ENCODE data around the gene RPS6KA2.

Gene RPS6KA2

GRCh38 chr6:166569206-166569605 is 57.8 kb downstream of the RPS6KA2 start:
- peaks cover 8% of the 10 kb centered on the region; the same call in 1 of the 2 replicates for H3K36me3 ChIP-seq (ENCODE audit: insufficient read depth, low read length)
- no peak overlapping the region for H2AFZ ChIP-seq (ENCODE audit: low read length, unreplicated experiment)
- no peak overlapping the region for H3K27ac ChIP-seq (ENCODE audit: low read depth, low read length)
- H3K4me3 ChIP-seq (ENCODE audit: low read depth, low read length), result no peak overlapping the region
- H3K79me2 ChIP-seq (ENCODE audit: control insufficient read depth, insufficient read depth, low read length, unreplicated experiment), result peaks cover 80% of the 10 kb centered on the region
- H3K4me1 ChIP-seq (ENCODE audit: control insufficient read depth, insufficient read depth, low read length, unreplicated experiment), result peaks cover 46% of the 10 kb centered on the region
- H3K27me3 ChIP-seq (ENCODE audit: insufficient read depth, low read length), result no peaks in the 10 kb centered on the region

- Histone ChIP-seq H3K4me1 (ENCODE audit: control insufficient read depth, insufficient read depth, low read length, unreplicated experiment) (peaks cover 41% of the 10 kb centered on the region), H3K36me3 (ENCODE audit: insufficient read depth, low read length) (peaks cover 8% of the 10 kb centered on the region; the same call in 1 of the 2 replicates), H3K79me2 (ENCODE audit: control insufficient read depth, insufficient read depth, low read length, unreplicated experiment) (peaks cover 75% of the 10 kb centered on the region), H3K27ac (ENCODE audit: low read depth, low read length) (peak overlapping the region; percentile 90), H3K27me3 (ENCODE audit: insufficient read depth, low read length) (no peaks in the 10 kb centered on the region), H3K4me3 (ENCODE audit: low read depth, low read length) (no peak overlapping the region), H2AFZ (ENCODE audit: low read length, unreplicated experiment) (no peak overlapping the region)
Observed at GRCh38 chr6:166567813-166568212, 59.2 kb downstream of the RPS6KA2 start.

GRCh38 chr6:166567107-166567506 is 59.9 kb downstream of the RPS6KA2 start:
- Histone ChIP-seq H3K27me3 (ENCODE audit: insufficient read depth, low read length) (no peaks in the 10 kb centered on the region), H3K36me3 (ENCODE audit: insufficient read depth, low read length) (peaks cover 8% of the 10 kb centered on the region; the same call in 1 of the 2 replicates), H3K4me3 (ENCODE audit: low read depth, low read length) (no peak overlapping the region), H3K27ac (ENCODE audit: low read depth, low read length) (peak overlapping the region; percentile 90), H2AFZ (ENCODE audit: low read length, unreplicated experiment) (no peak overlapping the region), H3K4me1 (ENCODE audit: control insufficient read depth, insufficient read depth, low read length, unreplicated experiment) (peaks cover 34% of the 10 kb centered on the region), H3K79me2 (ENCODE audit: control insufficient read depth, insufficient read depth, low read length, unreplicated experiment) (peaks cover 72% of the 10 kb centered on the region)

GRCh38 chr6:166566026-166567011 is 60.7 kb downstream of the RPS6KA2 start:
- Histone ChIP-seq H2AFZ (ENCODE audit: low read length, unreplicated experiment) (no peak overlapping the region), H3K27me3 (ENCODE audit: insufficient read depth, low read length) (no peaks in the 10 kb centered on the region), H3K79me2 (ENCODE audit: control insufficient read depth, insufficient read depth, low read length, unreplicated experiment) (peaks cover 74% of the 10 kb centered on the region), H3K4me3 (ENCODE audit: low read depth, low read length) (no peak overlapping the region), H3K27ac (ENCODE audit: low read depth, low read length) (peak overlapping the region; percentile 90), H3K36me3 (ENCODE audit: insufficient read depth, low read length) (peaks cover 8% of the 10 kb centered on the region; the same call in 1 of the 2 replicates), H3K4me1 (ENCODE audit: control insufficient read depth, insufficient read depth, low read length, unreplicated experiment) (peaks cover 26% of the 10 kb centered on the region)

GRCh38 chr6:166565084-166565967 is 61.7 kb downstream of the RPS6KA2 start:
- H3K27me3 ChIP-seq (ENCODE audit: insufficient read depth, low read length), result no peaks in the 10 kb centered on the region

GRCh38 chr6:166563805-166564204 is 63.2 kb downstream of the RPS6KA2 start:
- H3K4me1 ChIP-seq (ENCODE audit: control insufficient read depth, insufficient read depth, low read length, unreplicated experiment), result peaks cover 38% of the 10 kb centered on the region
- H3K36me3 ChIP-seq (ENCODE audit: insufficient read depth, low read length), result peaks cover 8% of the 10 kb centered on the region; the same call in 1 of the 2 replicates
- H3K4me3 ChIP-seq (ENCODE audit: low read depth, low read length), result no peak overlapping the region
- no peaks in the 10 kb centered on the region for H3K27me3 ChIP-seq (ENCODE audit: insufficient read depth, low read length)
- no peak overlapping the region for H3K27ac ChIP-seq (ENCODE audit: low read depth, low read length)
- H3K79me2 ChIP-seq (ENCODE audit: control insufficient read depth, insufficient read depth, low read length, unreplicated experiment), result peaks cover 62% of the 10 kb centered on the region
- H2AFZ ChIP-seq (ENCODE audit: low read length, unreplicated experiment), result no peak overlapping the region

More at GRCh38 chr6:166565084-166565967, 61.7 kb downstream of the RPS6KA2 start:
- Histone ChIP-seq H3K36me3 (ENCODE audit: insufficient read depth, low read length) (peaks cover 8% of the 10 kb centered on the region; the same call in 1 of the 2 replicates), H3K4me3 (ENCODE audit: low read depth, low read length) (no peak overlapping the region), H3K79me2 (ENCODE audit: control insufficient read depth, insufficient read depth, low read length, unreplicated experiment) (peaks cover 70% of the 10 kb centered on the region), H2AFZ (ENCODE audit: low read length, unreplicated experiment) (no peak overlapping the region), H3K4me1 (ENCODE audit: control insufficient read depth, insufficient read depth, low read length, unreplicated experiment) (peaks cover 24% of the 10 kb centered on the region), H3K27ac (ENCODE audit: low read depth, low read length) (peak overlapping the region; percentile 90; the same call in 1 of the 2 replicates)

- Histone ChIP-seq H3K27ac (ENCODE audit: low read depth, low read length) (no peak overlapping the region), H3K36me3 (ENCODE audit: insufficient read depth, low read length) (peaks cover 8% of the 10 kb centered on the region; the same call in 1 of the 2 replicates), H3K4me1 (ENCODE audit: control insufficient read depth, insufficient read depth, low read length, unreplicated experiment) (peaks cover 44% of the 10 kb centered on the region), H2AFZ (ENCODE audit: low read length, unreplicated experiment) (no peak overlapping the region), H3K4me3 (ENCODE audit: low read depth, low read length) (no peak overlapping the region), H3K79me2 (ENCODE audit: control insufficient read depth, insufficient read depth, low read length, unreplicated experiment) (peaks cover 65% of the 10 kb centered on the region), H3K27me3 (ENCODE audit: insufficient read depth, low read length) (no peaks in the 10 kb centered on the region)
Observed at GRCh38 chr6:166563200-166563599, 63.9 kb downstream of the RPS6KA2 start.

GRCh38 chr6:166562726-166563125 is 64.3 kb downstream of the RPS6KA2 start:
- H3K27me3 ChIP-seq (ENCODE audit: insufficient read depth, low read length), result no peaks in the 10 kb centered on the region
- H3K27ac ChIP-seq (ENCODE audit: low read depth, low read length), result no peak overlapping the region
- H3K36me3 ChIP-seq (ENCODE audit: insufficient read depth, low read length), result peaks cover 8% of the 10 kb centered on the region; the same call in 1 of the 2 replicates
- no peak overlapping the region for H3K4me3 ChIP-seq (ENCODE audit: low read depth, low read length)
- peaks cover 63% of the 10 kb centered on the region for H3K79me2 ChIP-seq (ENCODE audit: control insufficient read depth, insufficient read depth, low read length, unreplicated experiment)
- H3K4me1 ChIP-seq (ENCODE audit: control insufficient read depth, insufficient read depth, low read length, unreplicated experiment), result peaks cover 44% of the 10 kb centered on the region
- no peak overlapping the region for H2AFZ ChIP-seq (ENCODE audit: low read length, unreplicated experiment)

- Histone ChIP-seq H3K79me2 (ENCODE audit: control insufficient read depth, insufficient read depth, low read length, unreplicated experiment) (peaks cover 61% of the 10 kb centered on the region), H3K4me3 (ENCODE audit: low read depth, low read length) (no peak overlapping the region), H3K27ac (ENCODE audit: low read depth, low read length) (no peak overlapping the region), H2AFZ (ENCODE audit: low read length, unreplicated experiment) (no peak overlapping the region), H3K4me1 (ENCODE audit: control insufficient read depth, insufficient read depth, low read length, unreplicated experiment) (peaks cover 45% of the 10 kb centered on the region), H3K36me3 (ENCODE audit: insufficient read depth, low read length) (peaks cover 8% of the 10 kb centered on the region; the same call in 1 of the 2 replicates), H3K27me3 (ENCODE audit: insufficient read depth, low read length) (no peaks in the 10 kb centered on the region)
Observed at GRCh38 chr6:166561771-166562359, 65.2 kb downstream of the RPS6KA2 start.

GRCh38 chr6:166560222-166560621 is 66.8 kb downstream of the RPS6KA2 start:
- H3K36me3 ChIP-seq (ENCODE audit: insufficient read depth, low read length), result peaks cover 8% of the 10 kb centered on the region; the same call in 1 of the 2 replicates
- H3K27me3 ChIP-seq (ENCODE audit: insufficient read depth, low read length), result no peaks in the 10 kb centered on the region
- H3K27ac ChIP-seq (ENCODE audit: low read depth, low read length), result peak overlapping the region; percentile 92
- peaks cover 49% of the 10 kb centered on the region for H3K4me1 ChIP-seq (ENCODE audit: control insufficient read depth, insufficient read depth, low read length, unreplicated experiment)
- H2AFZ ChIP-seq (ENCODE audit: low read length, unreplicated experiment), result no peak overlapping the region
- peaks cover 58% of the 10 kb centered on the region for H3K79me2 ChIP-seq (ENCODE audit: control insufficient read depth, insufficient read depth, low read length, unreplicated experiment)
- no peak overlapping the region for H3K4me3 ChIP-seq (ENCODE audit: low read depth, low read length)

All from ACC112 (cell line).